HFF-Myc (cell line): ENCODE data around the gene DUS1L.

ENCODE experiments used
- DNase-seq: peaks from one replicate; pipeline ENCODE4 v3.0.0-alpha.2; 2011; ENCODE audit warnings: low read depth; ENCODE audit errors: extremely low read depth
- H3K4me3 ChIP-seq: replicated peaks from 2 replicates; pipeline ENCODE4 v1.5.1; 2011; ENCODE audit warnings: low read depth, mild to moderate bottlenecking, control low read depth, low read length
- CTCF ChIP-seq: IDR thresholded peaks from 2 replicates; pipeline ENCODE4 v1.5.1; 2012; ENCODE audit warnings: mild to moderate bottlenecking, low read depth, low read length, control low read depth; ENCODE audit errors: missing control alignments

The DUS1L gene

GRCh38 chr17:82009413-82009812 lies 56.2 kb downstream of the DUS1L start:
- H3K4me3 ChIP-seq: no peak overlapping the region
- DNase-seq: no peak
- no peak for TF ChIP-seq CTCF

DNA sequence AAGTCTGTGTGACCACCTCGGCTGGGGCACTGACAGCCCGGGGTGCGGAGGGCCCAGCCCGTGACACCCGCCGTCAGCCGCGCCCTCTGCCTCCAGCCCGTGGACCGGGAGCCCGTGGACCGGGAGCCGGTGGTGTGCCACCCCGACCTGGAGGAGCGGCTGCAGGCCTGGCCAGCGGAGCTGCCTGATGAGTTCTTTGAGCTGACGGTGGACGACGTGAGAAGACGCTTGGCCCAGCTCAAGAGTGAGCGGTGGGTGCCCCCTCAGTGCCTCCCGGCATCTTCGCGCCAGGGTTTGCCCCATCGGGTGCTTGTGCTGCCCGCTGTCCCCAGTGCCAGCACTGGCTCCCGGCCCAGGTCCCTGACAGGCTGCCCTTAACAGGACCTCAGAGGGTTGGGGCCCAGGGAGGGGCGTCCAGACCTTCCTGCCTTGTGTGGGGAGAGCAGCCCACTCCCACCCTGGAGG lies 56.6 kb downstream of the DUS1L start:
- no peak overlapping the region for H3K4me3 ChIP-seq
- DNase-seq: no peak
- TF ChIP-seq CTCF: no peak

DNA sequence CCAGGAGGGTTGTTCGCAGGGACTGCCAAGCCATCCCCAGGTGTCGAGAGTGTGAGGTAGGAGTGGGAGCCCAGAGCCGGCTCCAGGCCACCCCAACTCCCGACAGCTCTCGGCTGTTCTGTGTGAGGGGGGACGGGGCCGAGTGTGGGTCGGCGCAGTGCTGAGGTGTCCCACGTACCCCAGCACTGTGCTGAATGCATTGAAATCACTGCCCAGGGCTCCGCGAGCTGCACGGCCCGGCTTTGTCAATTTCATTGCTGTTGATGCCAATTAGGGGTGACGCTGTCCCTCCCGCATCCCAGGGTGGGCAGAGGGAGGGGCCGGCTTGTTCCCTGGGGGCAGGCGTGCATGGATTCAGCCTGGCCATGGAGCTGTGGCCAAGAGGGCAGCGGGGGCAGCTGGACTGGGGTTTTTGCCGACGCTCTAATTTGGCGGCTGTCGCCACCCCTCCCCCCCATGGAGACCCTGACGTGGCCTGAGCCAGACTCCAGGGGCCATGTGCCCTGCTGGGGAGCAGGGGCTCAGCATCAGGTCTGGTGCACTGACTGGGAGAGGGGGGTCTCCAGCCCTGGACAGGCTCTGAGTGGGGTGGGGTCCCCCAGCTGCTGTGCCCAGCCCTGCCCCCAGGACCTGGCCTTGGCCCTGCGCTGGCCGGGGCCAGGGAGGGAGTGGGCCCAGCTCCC lies 57.2 kb downstream of the DUS1L start:
- TF ChIP-seq CTCF: no peak
- no peak for DNase-seq
- H3K4me3 ChIP-seq: no peak overlapping the region
